Heart left ventricle (tissue), 16 donors: ENCODE results near the gene HIBCH. TPM values are rescaled to one million over a fixed set of nuclear protein-coding genes. Genes with fewer than 3 reads are reported as not detected.

Source experiments
- ATAC-seq, 4 donors: fragments of 200-7000 bp; cut with Tn5 transposase; one replicate each; pipeline ENCODE4 v1.9.1; 2020 to 2022; ENCODE audit warnings: moderate library complexity in 4 of 4, mild to moderate bottlenecking in 3 of 4, moderate number of reproducible peaks in 1 of 4
- DNase-seq, 5 donors: peaks; one replicate each; pipeline ENCODE4 v3.0.0-alpha.2; 2020
- H3K27ac ChIP-seq, 12 donors: fragments of 200-600 bp; sonication (generic) in 4 of 12; one replicate each; pipeline versions ENCODE4 v1.5.0 to v1.8.0; 2016 to 2022; ENCODE audit warnings: mild to moderate bottlenecking in 2 of 12
- H3K27me3 ChIP-seq, 9 donors: fragments of 200-600 bp; sonication (generic) in 2 of 9; one replicate each; pipeline versions ENCODE4 v1.5.1 to v1.8.0; 2016 to 2022; ENCODE audit warnings: mild to moderate bottlenecking in 3 of 9
- H3K36me3 ChIP-seq, 9 donors: fragments of 200-600 bp; sonication (generic) in 2 of 9; one replicate each; pipeline versions ENCODE4 v1.5.0 to v1.8.0; 2018 to 2022; ENCODE audit warnings: mild to moderate bottlenecking in 2 of 9
- H3K4me1 ChIP-seq, 12 donors: fragments of 200-600 bp; sonication (generic) in 4 of 12; one replicate each; pipeline versions ENCODE4 v1.5.0 to v1.8.0; 2016 to 2022; ENCODE audit warnings: mild to moderate bottlenecking in 3 of 12
- H3K4me3 ChIP-seq, 12 donors: fragments of 200-600 bp; sonication (generic) in 4 of 12; one replicate each; pipeline versions ENCODE4 v1.5.0 to v1.8.0; 2017 to 2022; ENCODE audit warnings: mild to moderate bottlenecking in 9 of 12, moderate library complexity in 4 of 12
- H3K9me3 ChIP-seq, 12 donors: fragments of 200-600 bp; sonication (generic) in 4 of 12; one replicate each; pipeline versions ENCODE4 v1.5.0 to v1.8.0; 2016 to 2022; ENCODE audit warnings: mild to moderate bottlenecking in 1 of 12
- POLR2A ChIP-seq, 2 donors: fragments of 450-650 bp; IDR thresholded peaks; one replicate each; pipeline ENCODE4 v1.6.1; 2017; ENCODE audit warnings: antibody characterized with exemption in 2 of 2, mild to moderate bottlenecking in 2 of 2, moderate library complexity in 2 of 2
- WGBS, 4 donors: extraction: QIAGEN DNeasy Blood & Tissue Kit in 2 of 4; methylation state at CpG; one replicate each; pipeline versions ENCODE4 v1.1.5 to v1.1.7; 2013 to 2018; 5-methylcytosine and 5-hydroxymethylcytosine counted together
- intact Hi-C, 10 donors: fragments of 100-400 bp; cut with DNase I; formaldehyde crosslinking; loops; one replicate each; pipeline versions ENCODE4 v1.11.1 to v1.14.2; 2022
- long read RNA-seq, 3 donors: library from polyadenylated mRNA; unstranded; transcript quantifications; one replicate each; pipeline ENCODE4 v2.0.0, GENCODE V29; 2020 to 2021
- polyA plus RNA-seq, 2 donors: library from polyadenylated mRNA; stranded (reverse); fragments of 200-250 nt; gene quantifications; one replicate each; pipeline ENCODE4 v1.2.3, GENCODE V29; 2013
- total RNA-seq, 9 donors: library from RNA; depleted of rRNA in 2 of 9; stranded (reverse); fragments of >200 nt in 2 of 9; fragmentation: NEBNext Ultra II Directional in 3 of 9; extraction: Animal tissue kit (Norgen Biotek cat#: 25700) in 3 of 9; gene quantifications; one replicate each; pipeline versions ENCODE4 v1.1.0 to v1.2.4, GENCODE V29; 2016 to 2023
- TF ChIP-seq, protein P1 (sequence below), 12 donors: fragments of 200-600 bp; sonication (generic) in 4 of 12; IDR thresholded peaks; one replicate each; pipeline versions ENCODE4 v1.5.0 to v1.8.0; 2018 to 2022; ENCODE audit warnings: antibody characterized with exemption in 12 of 12, mild to moderate bottlenecking in 5 of 12
- donor health status: ischemic (EF 13 %, LVEDD 7.1; RV severe dilation, severe dysfunction).
- donor health status: healthy with polysubstance abuse.
- donor health status: DM: no; HTN: yes; CAD: no.
- donor health status: DM: no; HTN: no; CAD: no.
- donor health status: ischemic (EF 25% LVEDD 6.9; RV normal size, moderate dysfunction).
- donor health status: ischemic (EF 25% LVEDD 5.7; RV mildly dilated, moderate dysfunction).
- donor health status: healthy.
- donor health status: DM: yes; HTN: yes; CAD: no.
- donor health status: ischemic (EF 35%, LVEDD 5.7; RV mildly dilated, moderate dysfunction).
- donor health status: nonischemic (EF 11% LVEDD 7.7; RV severe dilation, severe dysfunction).
- donor health status: DM: yes; HTN: yes; CAD: no.
- donor health status: PGD.
- donor health status: ischemic (EF 29% LVEDD 5.4; RV normal size, mild dysfunction).
- donor health status: nonischemic (EF 23%, LVEDD 6.1; RV moderate dilation, normal function).

The HIBCH gene, protein sequence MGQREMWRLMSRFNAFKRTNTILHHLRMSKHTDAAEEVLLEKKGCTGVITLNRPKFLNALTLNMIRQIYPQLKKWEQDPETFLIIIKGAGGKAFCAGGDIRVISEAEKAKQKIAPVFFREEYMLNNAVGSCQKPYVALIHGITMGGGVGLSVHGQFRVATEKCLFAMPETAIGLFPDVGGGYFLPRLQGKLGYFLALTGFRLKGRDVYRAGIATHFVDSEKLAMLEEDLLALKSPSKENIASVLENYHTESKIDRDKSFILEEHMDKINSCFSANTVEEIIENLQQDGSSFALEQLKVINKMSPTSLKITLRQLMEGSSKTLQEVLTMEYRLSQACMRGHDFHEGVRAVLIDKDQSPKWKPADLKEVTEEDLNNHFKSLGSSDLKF
- total RNA-seq = 10 to 100 TPM in 8 of 9 donors, 1 to 10 TPM in 1; 7.7 to 25.3 (median 23.2) TPM
- 10 to 100 TPM in 1 of 2 donors, 1 to 10 TPM in 1; 8.4 to 15.6 TPM for polyA plus RNA-seq
- long read RNA-seq, donor 1, transcript HIBCH-201 (14 exons, 1,939 nt) = major isoform, 49 of 69 reads
- long read RNA-seq, donor 1, partial matches to known transcripts = 2 of 69 reads
- long read RNA-seq, donor 1, other reads (novel, unspliced or antisense) = 14 of 69 reads
- long read RNA-seq, donor 2, transcript HIBCH-202 (13 exons, 2,463 nt) = minor isoform, 8 of 208 reads
- long read RNA-seq, donor 2, transcript HIBCH-201 (14 exons, 1,939 nt) = major isoform, 158 of 208 reads
- long read RNA-seq, donor 2, partial matches to known transcripts = 5 of 208 reads
- long read RNA-seq, donor 2, other reads (novel, unspliced or antisense) = 37 of 208 reads
- long read RNA-seq, donor 3, transcript HIBCH-201 (14 exons, 1,939 nt) = major isoform, 27 of 38 reads
- long read RNA-seq, donor 3, partial matches to known transcripts = 1 of 38 reads
- long read RNA-seq, donor 3, other reads (novel, unspliced or antisense) = 7 of 38 reads

DNA sequence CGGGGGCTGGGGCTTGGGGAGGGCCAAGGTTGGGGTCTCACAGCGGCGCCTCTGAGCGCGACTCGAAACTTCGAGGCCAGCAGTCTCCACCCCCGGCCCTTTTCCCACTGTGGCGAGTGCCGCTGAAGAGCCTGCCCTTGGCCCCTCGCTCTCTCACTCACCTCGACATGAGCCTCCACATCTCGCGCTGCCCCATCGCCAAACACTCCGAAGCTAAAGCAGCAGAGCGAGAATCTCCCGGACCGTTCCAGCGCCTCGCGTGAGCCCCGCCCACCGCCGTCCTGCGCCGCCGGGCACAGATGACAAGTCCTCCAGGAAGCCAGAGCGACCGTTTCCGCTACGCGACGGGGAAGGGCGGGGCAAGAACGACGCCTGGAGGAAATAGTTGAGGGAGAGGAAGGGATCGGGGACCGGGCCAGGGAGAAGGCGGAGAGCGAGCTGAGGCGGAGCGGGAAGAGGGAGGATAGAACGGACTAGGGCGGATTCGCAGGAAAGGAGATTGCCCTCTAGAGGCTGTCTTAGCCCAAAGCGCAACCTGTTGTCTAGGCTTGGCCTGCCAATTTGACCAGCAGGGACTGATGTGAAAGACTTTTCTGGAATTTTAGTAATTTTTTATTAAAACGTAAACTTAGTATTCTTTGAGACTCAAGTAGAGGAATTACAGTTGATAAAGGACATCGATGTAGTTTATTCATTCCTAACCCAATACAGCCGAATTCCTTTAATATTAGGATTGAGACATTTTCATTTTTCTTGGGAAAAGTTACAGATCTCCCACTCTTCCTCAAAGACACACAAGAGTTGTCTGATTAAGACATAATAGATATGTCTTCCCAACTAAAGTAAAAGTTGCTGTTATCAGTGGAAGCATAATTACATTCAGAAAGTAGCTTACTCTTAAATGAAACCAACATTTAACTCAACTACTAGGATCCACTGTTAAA, at the start of gene HIBCH:
Gene HIBCH, minus strand, starts transcription at position 272 of the 944 bp plus-strand sequence. Its CDS starts 76 bp downstream, at position 196.
- intact Hi-C loops = loop anchor here in 3 of 10 donors (5.0 to 10.0 kb wide), 3 partner anchors 52 to 135 kb away; a partner anchor contains a TSS
- Histone ChIP-seq H3K27ac (peak within 1 kb of the TSS; percentile 42 to 92 (median 86)), H3K27me3 (no peaks in the 10 kb centered on the region), H3K4me1 (peaks cover 0 to 25% (median 14%) of the 10 kb centered on the region in 12 donors), H3K4me3 (peak within 1 kb of the TSS; percentile 65 to 86 (median 74)), H3K36me3 (no peaks in the 10 kb centered on the region), H3K9me3 (no peaks in the 10 kb centered on the region)
- ATAC-seq = peak; percentile 97 to 99 (median 99)
- peak; percentile 98 to 99 (median 99) for DNase-seq
- TF ChIP-seq POLR2A (IDR thresholded peaks at IDR 0.05) = peak in 1 of 2 donors; percentile 66
- TF ChIP-seq, protein P1, sequence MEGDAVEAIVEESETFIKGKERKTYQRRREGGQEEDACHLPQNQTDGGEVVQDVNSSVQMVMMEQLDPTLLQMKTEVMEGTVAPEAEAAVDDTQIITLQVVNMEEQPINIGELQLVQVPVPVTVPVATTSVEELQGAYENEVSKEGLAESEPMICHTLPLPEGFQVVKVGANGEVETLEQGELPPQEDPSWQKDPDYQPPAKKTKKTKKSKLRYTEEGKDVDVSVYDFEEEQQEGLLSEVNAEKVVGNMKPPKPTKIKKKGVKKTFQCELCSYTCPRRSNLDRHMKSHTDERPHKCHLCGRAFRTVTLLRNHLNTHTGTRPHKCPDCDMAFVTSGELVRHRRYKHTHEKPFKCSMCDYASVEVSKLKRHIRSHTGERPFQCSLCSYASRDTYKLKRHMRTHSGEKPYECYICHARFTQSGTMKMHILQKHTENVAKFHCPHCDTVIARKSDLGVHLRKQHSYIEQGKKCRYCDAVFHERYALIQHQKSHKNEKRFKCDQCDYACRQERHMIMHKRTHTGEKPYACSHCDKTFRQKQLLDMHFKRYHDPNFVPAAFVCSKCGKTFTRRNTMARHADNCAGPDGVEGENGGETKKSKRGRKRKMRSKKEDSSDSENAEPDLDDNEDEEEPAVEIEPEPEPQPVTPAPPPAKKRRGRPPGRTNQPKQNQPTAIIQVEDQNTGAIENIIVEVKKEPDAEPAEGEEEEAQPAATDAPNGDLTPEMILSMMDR (IDR thresholded peaks at IDR 0.05) = peak; percentile 58 to 96 (median 74)
- WGBS, 4 donors = 1% methylated on average over 50 of the region's 50 CpGs

GRCh38 chr2:190367091-190367490, 47.5 kb upstream of the HIBCH start:
- H3K27ac ChIP-seq = no peak overlapping the region
- intact Hi-C loops = no loop called here
- peaks cover 0 to 81% (median 68%) of the 10 kb centered on the region in 9 donors for H3K36me3 ChIP-seq
- no peak overlapping the region for H3K4me3 ChIP-seq
- no peaks in the 10 kb centered on the region for H3K4me1 ChIP-seq
- H3K9me3 ChIP-seq = no peaks in the 10 kb centered on the region
- TF ChIP-seq POLR2A (IDR thresholded peaks at IDR 0.05) = no peak
- TF ChIP-seq, protein P1 (IDR thresholded peaks at IDR 0.05) = no peak
- 95 to 97% (median 96%) methylated on average over 4 of the region's 4 CpGs for WGBS, 4 donors
- H3K27me3 ChIP-seq = no peaks in the 10 kb centered on the region
- ATAC-seq = no peak
- DNase-seq = no peak

DNA sequence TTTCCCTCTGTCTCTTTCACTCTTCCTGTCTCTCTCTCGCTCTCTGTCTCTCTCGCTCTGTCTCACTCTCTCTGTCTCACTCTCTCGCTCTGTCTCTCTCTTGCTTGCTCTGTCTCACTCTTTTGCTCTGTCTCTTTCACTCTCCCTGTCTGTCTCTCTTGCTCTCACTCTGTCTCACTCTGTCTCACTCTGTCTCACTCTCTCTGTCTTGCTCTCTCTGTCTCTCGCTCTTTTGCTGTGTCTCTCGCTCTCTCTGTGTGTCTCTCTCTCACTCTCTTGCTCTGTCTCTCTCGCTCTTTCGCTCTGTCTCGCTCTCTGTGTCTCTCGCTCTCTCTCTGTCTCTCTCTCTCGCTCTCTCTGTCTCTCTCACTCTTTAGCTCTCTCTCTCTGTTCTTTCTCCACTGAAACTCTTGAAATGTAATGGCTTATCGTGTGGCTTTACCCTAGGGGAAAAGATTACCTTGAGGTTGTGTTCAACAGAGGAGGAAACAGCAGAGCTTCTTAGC, 46.7 kb upstream of the HIBCH start:
- Histone ChIP-seq H3K4me3 (no peak overlapping the region), H3K36me3 (peaks cover 0 to 84% (median 73%) of the 10 kb centered on the region in 9 donors), H3K27me3 (no peaks in the 10 kb centered on the region), H3K4me1 (no peaks in the 10 kb centered on the region), H3K27ac (no peak overlapping the region), H3K9me3 (no peaks in the 10 kb centered on the region)
- intact Hi-C loops = no loop called here
- no peak for DNase-seq
- TF ChIP-seq, protein P1 (IDR thresholded peaks at IDR 0.05) = no peak
- TF ChIP-seq POLR2A (IDR thresholded peaks at IDR 0.05) = no peak
- WGBS, 4 donors = 87 to 97% (median 90%) methylated on average over 11 of the region's 11 CpGs
- ATAC-seq = no peak
